ENCODE measurements around the gene MAP1LC3A.
"Not testable (repeated sequence)": the region's sequence is repeated elsewhere in the genome, so short reads cannot be mapped to it uniquely, and the experiment has no call there.

DNA sequence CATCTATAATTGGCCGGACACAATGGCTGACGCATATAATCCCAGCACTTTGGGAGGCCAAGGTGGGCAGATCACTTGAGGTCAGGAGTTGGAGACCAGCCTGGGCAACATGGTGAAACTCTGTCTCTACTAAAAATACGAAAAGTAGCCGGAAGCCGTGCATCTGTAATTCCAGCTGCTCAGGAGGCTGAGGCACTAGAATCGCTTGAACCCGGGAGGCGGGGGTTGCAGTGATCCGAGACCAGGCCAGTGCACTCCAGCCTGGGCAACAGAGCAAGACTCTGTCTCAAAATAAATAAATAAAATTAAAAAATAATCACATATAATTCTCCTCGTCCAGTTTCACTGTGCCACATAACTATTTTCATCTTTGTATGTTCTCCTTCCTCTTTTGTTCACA lies 38.7 kb upstream of the MAP1LC3A start:
- TF ChIP-seq, protein P1, sequence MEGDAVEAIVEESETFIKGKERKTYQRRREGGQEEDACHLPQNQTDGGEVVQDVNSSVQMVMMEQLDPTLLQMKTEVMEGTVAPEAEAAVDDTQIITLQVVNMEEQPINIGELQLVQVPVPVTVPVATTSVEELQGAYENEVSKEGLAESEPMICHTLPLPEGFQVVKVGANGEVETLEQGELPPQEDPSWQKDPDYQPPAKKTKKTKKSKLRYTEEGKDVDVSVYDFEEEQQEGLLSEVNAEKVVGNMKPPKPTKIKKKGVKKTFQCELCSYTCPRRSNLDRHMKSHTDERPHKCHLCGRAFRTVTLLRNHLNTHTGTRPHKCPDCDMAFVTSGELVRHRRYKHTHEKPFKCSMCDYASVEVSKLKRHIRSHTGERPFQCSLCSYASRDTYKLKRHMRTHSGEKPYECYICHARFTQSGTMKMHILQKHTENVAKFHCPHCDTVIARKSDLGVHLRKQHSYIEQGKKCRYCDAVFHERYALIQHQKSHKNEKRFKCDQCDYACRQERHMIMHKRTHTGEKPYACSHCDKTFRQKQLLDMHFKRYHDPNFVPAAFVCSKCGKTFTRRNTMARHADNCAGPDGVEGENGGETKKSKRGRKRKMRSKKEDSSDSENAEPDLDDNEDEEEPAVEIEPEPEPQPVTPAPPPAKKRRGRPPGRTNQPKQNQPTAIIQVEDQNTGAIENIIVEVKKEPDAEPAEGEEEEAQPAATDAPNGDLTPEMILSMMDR (IDR thresholded peaks at IDR 0.05; ENCODE audit: low read length), result not testable (repeated sequence)
- TF ChIP-seq EZH2phosphoT487 (IDR thresholded peaks at IDR 0.05; ENCODE audit: low read length); EZH2 (optimal IDR thresholded peaks at IDR 0.05; ENCODE audit: low read depth, low read length): not testable (repeated sequence)
